Activated CD8-positive, alpha-beta T cell treated with anti-CD3 and anti-CD28 coated beads for 36 hours (primary cell): Measurements from ENCODE around the gene RAB31. TPM values are rescaled to one million over a fixed set of nuclear protein-coding genes. Genes with fewer than 3 reads are reported as not detected.

Source experiments
- ATAC-seq: fragments of 200-7000 bp; cut with Tn5 transposase; one replicate; pipeline ENCODE4 v1.10.0; 2021; ENCODE audit warnings: mild to moderate bottlenecking, moderate library complexity
- CTCF ChIA-PET: fragments of 350-600 bp; sonication (Branson Sonifier 250); formaldehyde crosslinking; loops from one replicate; lab custom pipeline; 2021; ENCODE audit warnings: antibody characterized with exemption; lab: Charles Lee
- POLR2A ChIA-PET: fragments of 350-600 bp; sonication (Branson Sonifier 250); formaldehyde crosslinking; loops from one replicate; lab custom pipeline; 2021; ENCODE audit warnings: antibody characterized with exemption; lab: Charles Lee
- DNase-seq: peaks from one replicate; pipeline ENCODE4 v3.0.0-alpha.2; 2020
- H3K27ac Mint-ChIP-seq: one replicate; pipeline ENCODE4 v1.8.0; 2021; ENCODE audit warnings: mild to moderate bottlenecking, mixed read lengths
- H3K27me3 Mint-ChIP-seq: one replicate; pipeline ENCODE4 v1.8.0; 2021; ENCODE audit warnings: mixed read lengths
- H3K36me3 Mint-ChIP-seq: one replicate; pipeline ENCODE4 v1.8.0; 2021; ENCODE audit warnings: low read depth, mixed read lengths
- H3K4me1 Mint-ChIP-seq: one replicate; pipeline ENCODE4 v1.8.0; 2021; ENCODE audit warnings: low read depth, mixed read lengths
- H3K4me3 Mint-ChIP-seq: one replicate; pipeline ENCODE4 v1.8.0; 2021; ENCODE audit warnings: mild to moderate bottlenecking, moderate library complexity, mixed read lengths
- H3K9me3 Mint-ChIP-seq: one replicate; pipeline ENCODE4 v1.8.0; 2021; ENCODE audit warnings: mixed read lengths
- CTCF ChIP-seq: fragments of 200-600 bp; IDR thresholded peaks from one replicate; pipeline ENCODE4 v1.8.0; 2022; ENCODE audit warnings: antibody characterized with exemption, mild to moderate bottlenecking
- intact Hi-C: fragments of 100-400 bp; cut with micrococcal nuclease; formaldehyde crosslinking; loops from one replicate; pipeline ENCODE4 v1.10.0; 2022
- total RNA-seq, 2 experiments: library from RNA; stranded (reverse); gene quantifications; one replicate each; pipeline ENCODE4 v1.2.3, GENCODE V29; 2021

The RAB31 gene
- total RNA-seq, 2 experiments from 2014 or later = 0.45 to 0.76 TPM

DNA sequence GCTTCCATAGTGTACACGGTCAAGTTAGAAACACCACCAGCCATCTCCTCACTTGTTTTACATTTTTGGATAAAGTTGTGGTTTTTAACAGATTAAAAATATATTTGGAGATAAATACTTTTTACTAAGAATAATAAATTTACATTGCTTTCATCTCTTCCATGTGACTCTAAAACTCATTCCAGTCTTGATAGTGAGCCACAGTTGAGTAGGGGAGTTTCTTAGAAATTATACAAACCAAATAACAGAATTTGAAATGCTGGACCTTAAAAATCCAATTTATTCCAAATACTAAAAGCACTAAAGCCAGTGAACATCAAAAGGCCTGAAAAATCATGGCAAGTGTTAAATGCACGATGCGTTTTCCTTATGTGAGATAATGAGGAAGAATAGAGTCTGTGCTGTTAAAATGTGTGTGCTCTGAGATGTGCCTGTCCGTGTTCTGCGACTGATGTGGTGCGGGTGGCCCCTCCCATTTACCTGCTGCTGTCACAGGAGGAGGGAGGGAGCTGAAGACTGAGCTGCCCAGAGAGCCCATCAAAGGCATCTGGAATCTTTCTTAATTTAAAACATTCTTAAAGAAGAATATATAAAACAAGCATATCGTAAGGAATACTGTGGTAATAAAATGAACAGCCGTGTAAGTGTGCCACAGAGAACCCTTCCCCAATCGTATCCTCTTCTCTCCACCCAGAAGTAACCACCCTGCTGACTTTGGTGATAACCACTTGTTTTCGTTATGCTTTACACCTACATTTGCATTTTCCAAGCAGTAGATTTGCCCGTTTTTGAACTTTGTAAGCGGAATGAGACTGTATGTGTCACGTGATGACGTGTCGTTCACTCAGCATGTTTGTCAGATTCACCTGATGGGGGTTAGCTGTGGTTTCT lies 120.7 kb downstream of the RAB31 start:
- H3K27ac Mint-ChIP-seq = no peak overlapping the region
- no peak for ATAC-seq
- DNase-seq = no peak
- H3K9me3 Mint-ChIP-seq = no peaks in the 10 kb centered on the region
- POLR2A ChIA-PET = no interaction called here
- CTCF ChIA-PET = no interaction called here
- H3K27me3 Mint-ChIP-seq = peaks cover 4% of the 10 kb centered on the region
- no peak for TF ChIP-seq CTCF
- no peaks in the 10 kb centered on the region for H3K36me3 Mint-ChIP-seq
- intact Hi-C loops = no loop called here
- H3K4me3 Mint-ChIP-seq = no peak overlapping the region
- no peaks in the 10 kb centered on the region for H3K4me1 Mint-ChIP-seq

GRCh38 chr18:9829397-9829712 lies 121.3 kb downstream of the RAB31 start:
- TF ChIP-seq CTCF = no peak
- Mint-ChIP-seq H3K27ac (no peak overlapping the region), H3K9me3 (no peaks in the 10 kb centered on the region), H3K27me3 (peaks cover 4% of the 10 kb centered on the region), H3K4me1 (no peaks in the 10 kb centered on the region), H3K4me3 (no peak overlapping the region), H3K36me3 (no peaks in the 10 kb centered on the region)
- intact Hi-C loops = no loop called here
- POLR2A ChIA-PET = no interaction called here
- CTCF ChIA-PET = no interaction called here
- no peak for DNase-seq
- ATAC-seq = no peak

DNA sequence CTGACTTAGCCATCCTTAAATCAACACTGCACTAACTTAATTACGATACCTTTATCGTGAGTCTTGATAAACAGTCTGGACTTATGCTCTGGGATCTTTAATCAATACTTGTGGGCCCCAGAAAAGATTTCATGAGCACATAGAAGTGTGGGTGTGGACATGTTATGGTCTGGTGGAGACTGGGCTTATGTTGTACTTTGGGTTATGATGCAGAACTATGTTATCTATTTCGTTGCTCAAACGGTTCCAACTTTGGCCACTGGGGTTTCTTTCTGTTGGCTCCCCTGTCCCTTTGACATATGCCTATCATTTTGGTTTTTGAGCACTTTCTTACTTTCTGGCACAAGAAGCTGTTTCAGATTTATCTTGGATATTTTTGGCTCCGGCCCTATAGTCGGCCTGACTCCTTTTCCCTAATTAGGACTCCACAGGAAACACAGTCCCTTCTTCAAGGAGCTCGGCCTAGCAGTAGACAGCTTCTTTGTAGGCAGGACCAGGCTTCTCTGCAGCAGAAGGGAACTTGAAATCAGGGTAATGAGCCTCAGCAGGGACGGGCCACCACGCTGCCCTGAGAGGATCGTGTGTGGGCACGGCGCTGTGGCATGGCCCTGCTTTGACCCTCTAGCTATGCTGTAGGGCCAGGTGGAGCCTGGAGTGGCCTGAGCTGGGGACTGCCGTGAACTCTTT lies 123.1 kb downstream of the RAB31 start:
- no peak overlapping the region for H3K27ac Mint-ChIP-seq
- no peaks in the 10 kb centered on the region for H3K4me1 Mint-ChIP-seq
- H3K27me3 Mint-ChIP-seq = peaks cover 4% of the 10 kb centered on the region
- no peak overlapping the region for H3K4me3 Mint-ChIP-seq
- intact Hi-C loops = no loop called here
- no peaks in the 10 kb centered on the region for H3K9me3 Mint-ChIP-seq
- POLR2A ChIA-PET = no interaction called here
- TF ChIP-seq CTCF = no peak
- no peaks in the 10 kb centered on the region for H3K36me3 Mint-ChIP-seq
- ATAC-seq (no peak), DNase-seq (no peak)
- CTCF ChIA-PET = no interaction called here

DNA sequence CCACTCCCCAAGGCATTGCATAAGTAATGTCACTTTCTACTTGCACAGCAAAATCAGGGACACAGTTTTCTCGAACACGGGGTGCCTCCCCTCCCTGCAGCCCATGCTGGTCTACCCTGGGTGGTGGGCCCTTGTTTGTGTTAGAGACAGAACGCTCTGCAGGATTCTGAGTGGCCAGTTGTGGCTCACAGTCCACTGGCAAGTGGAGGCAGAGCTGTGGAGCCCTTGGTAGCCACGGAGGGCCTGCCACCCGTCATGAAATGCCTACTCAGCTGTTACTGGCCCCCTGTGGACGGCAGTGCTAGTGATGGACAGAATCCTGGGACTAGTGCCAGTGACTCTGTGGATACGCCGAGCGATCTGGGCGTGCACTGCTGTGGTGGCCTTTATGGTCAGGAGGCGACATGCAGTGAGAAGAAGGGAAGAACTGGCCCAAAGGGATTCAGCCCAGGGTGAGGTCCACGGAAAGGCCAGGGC lies 123.7 kb downstream of the RAB31 start:
- Mint-ChIP-seq H3K27ac (no peak overlapping the region), H3K4me3 (no peak overlapping the region), H3K9me3 (no peaks in the 10 kb centered on the region), H3K4me1 (no peaks in the 10 kb centered on the region), H3K36me3 (no peaks in the 10 kb centered on the region), H3K27me3 (peaks cover 7% of the 10 kb centered on the region)
- no peak for DNase-seq
- no peak for ATAC-seq
- no peak for TF ChIP-seq CTCF
- ChIA-PET CTCF (no interaction called here), POLR2A (no interaction called here)
- intact Hi-C loops = no loop called here

GRCh38 chr18:9832871-9833270 lies 124.8 kb downstream of the RAB31 start:
- TF ChIP-seq CTCF = no peak
- no peaks in the 10 kb centered on the region for H3K9me3 Mint-ChIP-seq
- no peak overlapping the region for H3K4me3 Mint-ChIP-seq
- no peak overlapping the region for H3K27ac Mint-ChIP-seq
- H3K36me3 Mint-ChIP-seq = no peaks in the 10 kb centered on the region
- peaks cover 8% of the 10 kb centered on the region for H3K27me3 Mint-ChIP-seq
- ChIA-PET POLR2A (no interaction called here), CTCF (no interaction called here)
- ATAC-seq (no peak), DNase-seq (no peak)
- no peaks in the 10 kb centered on the region for H3K4me1 Mint-ChIP-seq
- intact Hi-C loops = no loop called here
